ENCODE data around the gene FAM135A. TPM values are rescaled to one million over a fixed set of nuclear protein-coding genes. Genes with fewer than 3 reads are reported as not detected.

FAM135A gene
- total RNA-seq, 1 experiment from 2014 or later, result 11.2 TPM

DNA sequence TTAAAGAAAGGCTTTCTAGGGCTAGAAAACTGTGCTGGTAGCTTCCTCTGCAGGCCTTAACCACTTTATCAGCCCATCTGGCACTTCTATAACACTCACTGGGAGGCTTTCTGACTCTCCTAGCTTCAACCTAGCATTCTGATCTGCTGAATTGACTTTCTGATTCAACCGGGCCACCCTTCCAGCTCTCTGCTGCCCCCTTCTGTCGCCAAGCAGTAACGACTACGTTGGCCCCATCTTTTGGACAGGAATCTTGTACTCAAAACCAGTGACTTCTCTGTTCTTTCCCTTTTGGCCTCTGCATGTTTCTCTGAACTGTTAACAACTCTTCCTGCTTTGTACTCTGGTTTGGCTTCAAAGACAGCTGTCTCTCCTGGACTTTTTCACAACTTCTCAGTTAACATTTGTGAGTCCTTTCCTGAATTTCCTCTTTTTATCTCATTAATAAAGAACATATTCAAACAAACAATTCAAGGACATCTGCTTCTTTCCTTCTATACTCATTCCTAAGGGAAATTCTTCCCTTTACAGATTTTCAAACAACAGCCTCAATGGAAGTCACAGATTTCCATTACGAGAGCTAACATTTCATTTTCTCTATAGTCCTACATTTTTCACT is 43.9 kb upstream of the FAM135A start:
- Histone ChIP-seq H3K4me1 (ENCODE audit: insufficient read depth, low read length, poor library complexity, severe bottlenecking) (peaks cover 32% of the 10 kb centered on the region), H3K4me3 (ENCODE audit: low read depth, low read length, poor library complexity, severe bottlenecking) (no peak overlapping the region), H3K9me3 (ENCODE audit: low read depth, low read length, poor library complexity, severe bottlenecking) (no peaks in the 10 kb centered on the region), H3K36me3 (ENCODE audit: insufficient read depth, low read length, poor library complexity, severe bottlenecking) (no peaks in the 10 kb centered on the region), H3K27me3 (replicated peaks; ENCODE audit: insufficient read depth, low read depth, low read length, poor library complexity) (peaks cover 22% of the 10 kb centered on the region), H3K27ac (ENCODE audit: low read depth, low read length, poor library complexity, severe bottlenecking) (no peak overlapping the region)
- no TSS peak for BruUV-seq (replicated peaks)
- intact Hi-C loops (cut with micrococcal nuclease; ENCODE audit: unreplicated experiment), result loop anchor here (1.0 kb wide), 2 partner anchors 59 to 148 kb away; no protein-coding TSS in a partner anchor
- POLR2A ChIA-PET (ENCODE audit: low non-redundant PET), result interaction anchor here (0.6 kb wide), 1 partner anchor 1663 kb away, joined by 3 read pairs; no protein-coding TSS in a partner anchor
- no peak for TF ChIP-seq EZH2 (IDR thresholded peaks at IDR 0.05; ENCODE audit: borderline replicate concordance, low read depth, low read length, poor library complexity, severe bottlenecking)
- TF ChIP-seq, protein P1, sequence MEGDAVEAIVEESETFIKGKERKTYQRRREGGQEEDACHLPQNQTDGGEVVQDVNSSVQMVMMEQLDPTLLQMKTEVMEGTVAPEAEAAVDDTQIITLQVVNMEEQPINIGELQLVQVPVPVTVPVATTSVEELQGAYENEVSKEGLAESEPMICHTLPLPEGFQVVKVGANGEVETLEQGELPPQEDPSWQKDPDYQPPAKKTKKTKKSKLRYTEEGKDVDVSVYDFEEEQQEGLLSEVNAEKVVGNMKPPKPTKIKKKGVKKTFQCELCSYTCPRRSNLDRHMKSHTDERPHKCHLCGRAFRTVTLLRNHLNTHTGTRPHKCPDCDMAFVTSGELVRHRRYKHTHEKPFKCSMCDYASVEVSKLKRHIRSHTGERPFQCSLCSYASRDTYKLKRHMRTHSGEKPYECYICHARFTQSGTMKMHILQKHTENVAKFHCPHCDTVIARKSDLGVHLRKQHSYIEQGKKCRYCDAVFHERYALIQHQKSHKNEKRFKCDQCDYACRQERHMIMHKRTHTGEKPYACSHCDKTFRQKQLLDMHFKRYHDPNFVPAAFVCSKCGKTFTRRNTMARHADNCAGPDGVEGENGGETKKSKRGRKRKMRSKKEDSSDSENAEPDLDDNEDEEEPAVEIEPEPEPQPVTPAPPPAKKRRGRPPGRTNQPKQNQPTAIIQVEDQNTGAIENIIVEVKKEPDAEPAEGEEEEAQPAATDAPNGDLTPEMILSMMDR (conservative IDR thresholded peaks at IDR 0.05; ENCODE audit: low read depth, low read length), result peak; percentile 94
- CTCF ChIA-PET, result interaction anchor here (0.9 to 3.8 kb wide), 5 partner anchors 44 to 149 kb away, joined by 3 to 52 read pairs (median 4); partner anchors contain the start of gene FAM135A
- DNase-seq (ENCODE audit: low spot score), result peak; percentile 84

GRCh38 chr6:70370496-70370895 is 42.8 kb upstream of the FAM135A start:
- H3K4me3 ChIP-seq (ENCODE audit: low read depth, low read length, poor library complexity, severe bottlenecking), result peak overlapping the region; percentile 6
- peak; percentile 51 for DNase-seq (ENCODE audit: low spot score)
- no peaks in the 10 kb centered on the region for H3K36me3 ChIP-seq (ENCODE audit: insufficient read depth, low read length, poor library complexity, severe bottlenecking)
- no peaks in the 10 kb centered on the region for H3K9me3 ChIP-seq (ENCODE audit: low read depth, low read length, poor library complexity, severe bottlenecking)
- intact Hi-C loops (cut with micrococcal nuclease; ENCODE audit: unreplicated experiment), result loop anchor here (2.0 to 10.0 kb wide), 2 partner anchors 314 to 642 kb away; no protein-coding TSS in a partner anchor
- peaks cover 34% of the 10 kb centered on the region for H3K4me1 ChIP-seq (ENCODE audit: insufficient read depth, low read length, poor library complexity, severe bottlenecking)
- TF ChIP-seq, protein P1 (conservative IDR thresholded peaks at IDR 0.05; ENCODE audit: low read depth, low read length), result no peak
- TF ChIP-seq EZH2 (IDR thresholded peaks at IDR 0.05; ENCODE audit: borderline replicate concordance, low read depth, low read length, poor library complexity, severe bottlenecking), result no peak
- peaks cover 12% of the 10 kb centered on the region for H3K27me3 ChIP-seq (replicated peaks; ENCODE audit: insufficient read depth, low read depth, low read length, poor library complexity)
- ChIA-PET CTCF (interaction anchor here (0.6 to 3.8 kb wide), 4 partner anchors 43 to 164 kb away, joined by 4 to 52 read pairs (median 14); partner anchors contain the start of gene FAM135A), POLR2A (ENCODE audit: low non-redundant PET) (no interaction called here)
- no TSS peak for BruUV-seq (replicated peaks)
- no peak overlapping the region for H3K27ac ChIP-seq (ENCODE audit: low read depth, low read length, poor library complexity, severe bottlenecking)

DNA sequence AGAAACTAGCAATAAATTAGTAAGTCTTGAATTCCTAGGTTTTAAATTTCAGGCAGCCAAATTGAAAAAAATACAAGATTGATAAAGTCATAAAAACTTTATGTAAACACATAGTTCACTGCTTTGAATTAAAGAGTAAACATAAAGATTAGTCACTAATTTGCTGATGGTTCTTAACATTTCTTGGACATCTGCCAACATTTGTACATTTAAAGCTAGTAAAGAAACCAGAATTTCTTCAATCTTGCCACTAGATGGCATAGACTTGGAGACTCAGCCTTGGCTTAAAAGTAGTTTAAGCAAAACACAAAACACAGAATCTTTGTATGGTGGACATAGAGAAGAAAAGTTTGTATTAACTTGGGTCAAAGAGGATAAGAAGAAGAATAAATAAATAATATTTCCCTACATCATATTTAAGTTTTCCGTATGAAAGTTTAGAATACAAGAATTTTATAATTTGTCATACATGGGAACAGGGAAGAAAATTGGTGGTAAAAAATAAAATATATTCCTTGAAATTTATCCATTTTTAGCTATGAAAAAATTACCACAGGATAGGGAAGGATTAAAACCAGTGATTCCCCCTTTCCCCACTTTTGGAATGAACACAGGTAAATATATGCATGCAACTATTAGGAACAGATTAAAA is 41.7 kb upstream of the FAM135A start:
- BruUV-seq (replicated peaks), result no TSS peak
- peak; percentile 85 for DNase-seq (ENCODE audit: low spot score)
- Histone ChIP-seq H3K27me3 (replicated peaks; ENCODE audit: insufficient read depth, low read depth, low read length, poor library complexity) (peaks cover 2% of the 10 kb centered on the region), H3K9me3 (ENCODE audit: low read depth, low read length, poor library complexity, severe bottlenecking) (no peaks in the 10 kb centered on the region), H3K27ac (ENCODE audit: low read depth, low read length, poor library complexity, severe bottlenecking) (no peak overlapping the region), H3K4me1 (ENCODE audit: insufficient read depth, low read length, poor library complexity, severe bottlenecking) (peaks cover 37% of the 10 kb centered on the region), H3K36me3 (ENCODE audit: insufficient read depth, low read length, poor library complexity, severe bottlenecking) (no peaks in the 10 kb centered on the region), H3K4me3 (ENCODE audit: low read depth, low read length, poor library complexity, severe bottlenecking) (no peak overlapping the region)
- intact Hi-C loops (cut with micrococcal nuclease; ENCODE audit: unreplicated experiment), result loop anchor here (2.0 to 10.0 kb wide), 2 partner anchors 313 to 641 kb away; no protein-coding TSS in a partner anchor
- ChIA-PET CTCF (interaction anchor here (0.6 to 3.8 kb wide), 4 partner anchors 17 to 151 kb away, joined by 3 to 52 read pairs (median 14); no protein-coding TSS in a partner anchor), POLR2A (ENCODE audit: low non-redundant PET) (no interaction called here)
- TF ChIP-seq EZH2 (IDR thresholded peaks at IDR 0.05; ENCODE audit: borderline replicate concordance, low read depth, low read length, poor library complexity, severe bottlenecking), result no peak
- TF ChIP-seq, protein P1 (conservative IDR thresholded peaks at IDR 0.05; ENCODE audit: low read depth, low read length), result peak; percentile 77
